Choroid plexus epithelial cell (primary cell): Measurements from ENCODE around the gene IDH3G.
"Not testable (repeated sequence)": the region's sequence is repeated elsewhere in the genome, so short reads cannot be mapped to it uniquely, and the experiment has no call there.

Experiments used
- DNase-seq: peaks from one replicate; pipeline ENCODE4 v3.0.0-alpha.2; 2010; ENCODE audit warnings: low read depth
- H3K4me3 ChIP-seq: 2 replicates; pipeline ENCODE4 v1.5.1; 2011; ENCODE audit warnings: low read depth, mild to moderate bottlenecking, control low read depth, low read length, moderate library complexity
- CTCF ChIP-seq: conservative IDR thresholded peaks from 2 replicates; pipeline ENCODE4 v1.5.1; 2011; ENCODE audit warnings: low read depth, mild to moderate bottlenecking, control low read depth, inconsistent platforms, low read length, moderate library complexity

Gene IDH3G

GRCh38 chrX:153746359-153746758 is 47.8 kb downstream of the IDH3G start:
- no peak for DNase-seq
- no peak for TF ChIP-seq CTCF
- no peak overlapping the region for H3K4me3 ChIP-seq

- DNase-seq, H3K4me3 ChIP-seq: not testable (repeated sequence)
Measured at GRCh38 chrX:153745067-153745433, 49.1 kb downstream of the IDH3G start.

GRCh38 chrX:153744210-153745066 is 49.7 kb downstream of the IDH3G start:
- no peak for DNase-seq
- peak; percentile 19 for TF ChIP-seq CTCF
- H3K4me3 ChIP-seq = no peak overlapping the region

- DNase-seq, H3K4me3 ChIP-seq: not testable (repeated sequence)
Measured at GRCh38 chrX:153743468-153744209, 50.5 kb downstream of the IDH3G start.

- H3K4me3 ChIP-seq, DNase-seq: not testable (repeated sequence)
Measured at GRCh38 chrX:153742796-153743467, 51.2 kb downstream of the IDH3G start.

- not testable (repeated sequence) for DNase-seq, H3K4me3 ChIP-seq
Measured at GRCh38 chrX:153742111-153742510, 52.1 kb downstream of the IDH3G start.

- no peak overlapping the region for H3K4me3 ChIP-seq
- DNase-seq = no peak
- no peak for TF ChIP-seq CTCF
Measured at GRCh38 chrX:153741446-153741845, 52.7 kb downstream of the IDH3G start.

- no peak overlapping the region for H3K4me3 ChIP-seq
- no peak for DNase-seq
Measured at GRCh38 chrX:153740631-153741222, 53.4 kb downstream of the IDH3G start.

More at GRCh38 chrX:153740631-153741222, 53.4 kb downstream of the IDH3G start:
- no peak for TF ChIP-seq CTCF
